ENCODE results near the gene DYRK1A. TPM values are rescaled to one million over a fixed set of nuclear protein-coding genes. Genes with fewer than 3 reads are reported as not detected.

Gene DYRK1A
- total RNA-seq, 1 donor from 2014 or later = 108 TPM

GRCh38 chr21:37463083-37463801, 96.7 kb downstream of the DYRK1A start:
- H3K36me3 Mint-ChIP-seq = peaks cover 20% of the 10 kb centered on the region
- Histone ChIP-seq H3K4me1 (peaks cover 40% of the 10 kb centered on the region), H3K9ac (no peak overlapping the region), H3F3A (ENCODE audit: low read depth) (peaks cover 39% of the 10 kb centered on the region), H3K27me3 (no peaks in the 10 kb centered on the region), H3K9me3 (ENCODE audit: low read depth) (no peaks in the 10 kb centered on the region), H3K4me2 (peak overlapping the region; percentile 64), H3K36me3 (no peaks in the 10 kb centered on the region), H3K27ac (no peak overlapping the region), H3K4me3 (no peak overlapping the region), H2AFZ (replicated peaks) (no peak overlapping the region), H4K20me1 (ENCODE audit: low read depth) (peaks cover 78% of the 10 kb centered on the region), H3K79me2 (ENCODE audit: low read depth) (peaks cover 100% of the 10 kb centered on the region)
- TF ChIP-seq, protein P1, sequence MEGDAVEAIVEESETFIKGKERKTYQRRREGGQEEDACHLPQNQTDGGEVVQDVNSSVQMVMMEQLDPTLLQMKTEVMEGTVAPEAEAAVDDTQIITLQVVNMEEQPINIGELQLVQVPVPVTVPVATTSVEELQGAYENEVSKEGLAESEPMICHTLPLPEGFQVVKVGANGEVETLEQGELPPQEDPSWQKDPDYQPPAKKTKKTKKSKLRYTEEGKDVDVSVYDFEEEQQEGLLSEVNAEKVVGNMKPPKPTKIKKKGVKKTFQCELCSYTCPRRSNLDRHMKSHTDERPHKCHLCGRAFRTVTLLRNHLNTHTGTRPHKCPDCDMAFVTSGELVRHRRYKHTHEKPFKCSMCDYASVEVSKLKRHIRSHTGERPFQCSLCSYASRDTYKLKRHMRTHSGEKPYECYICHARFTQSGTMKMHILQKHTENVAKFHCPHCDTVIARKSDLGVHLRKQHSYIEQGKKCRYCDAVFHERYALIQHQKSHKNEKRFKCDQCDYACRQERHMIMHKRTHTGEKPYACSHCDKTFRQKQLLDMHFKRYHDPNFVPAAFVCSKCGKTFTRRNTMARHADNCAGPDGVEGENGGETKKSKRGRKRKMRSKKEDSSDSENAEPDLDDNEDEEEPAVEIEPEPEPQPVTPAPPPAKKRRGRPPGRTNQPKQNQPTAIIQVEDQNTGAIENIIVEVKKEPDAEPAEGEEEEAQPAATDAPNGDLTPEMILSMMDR (IDR thresholded peaks at IDR 0.05) = peak; percentile 66
- TF ChIP-seq EZH2phosphoT487 (IDR thresholded peaks at IDR 0.05) = no peak
- peaks cover 35% of the 10 kb centered on the region for H3K4me1 Mint-ChIP-seq
- H3K9me3 Mint-ChIP-seq = peaks cover 8% of the 10 kb centered on the region
- H3K27ac Mint-ChIP-seq = no peak overlapping the region
- no peak overlapping the region for H3K4me3 Mint-ChIP-seq
- H3K27me3 Mint-ChIP-seq (ENCODE audit: insufficient read depth, low read depth) = peaks cover 2% of the 10 kb centered on the region
- peak; percentile 37 for DNase-seq (ENCODE audit: low spot score)

- peaks cover 7% of the 10 kb centered on the region for H3K4me1 Mint-ChIP-seq
These were observed 100.5 kb downstream of the DYRK1A start for GRCh38 chr21:37467082-37467481.

GRCh38 chr21:37468909-37469308, 102.3 kb downstream of the DYRK1A start:
- TF ChIP-seq, protein P1 (IDR thresholded peaks at IDR 0.05) = no peak
- TF ChIP-seq EZH2phosphoT487 (IDR thresholded peaks at IDR 0.05) (no peak), EZH2 (IDR thresholded peaks at IDR 0.05) (no peak)

More at GRCh38 chr21:37467082-37467481, 100.5 kb downstream of the DYRK1A start:
- peaks cover 56% of the 10 kb centered on the region for H4K20me1 ChIP-seq (ENCODE audit: low read depth)
- Mint-ChIP-seq H3K4me3 (no peak overlapping the region), H3K27ac (no peak overlapping the region), H3K27me3 (ENCODE audit: insufficient read depth, low read depth) (peaks cover 5% of the 10 kb centered on the region), H3K36me3 (peaks cover 41% of the 10 kb centered on the region), H3K9me3 (peaks cover 15% of the 10 kb centered on the region)
- H3K79me2 ChIP-seq (ENCODE audit: low read depth) = peaks cover 100% of the 10 kb centered on the region
- H2AFZ ChIP-seq (replicated peaks) = no peak overlapping the region
- H3K4me3 ChIP-seq = no peak overlapping the region
- H3K36me3 ChIP-seq = peaks cover 11% of the 10 kb centered on the region
- H3K9ac ChIP-seq = no peak overlapping the region
- H3K9me3 ChIP-seq (ENCODE audit: low read depth) = no peaks in the 10 kb centered on the region
- H3K4me2 ChIP-seq = no peak overlapping the region
- no peaks in the 10 kb centered on the region for H3K27me3 ChIP-seq
- peaks cover 9% of the 10 kb centered on the region for H3F3A ChIP-seq (ENCODE audit: low read depth)
- DNase-seq (ENCODE audit: low spot score) = no peak
- H3K4me1 ChIP-seq = peaks cover 7% of the 10 kb centered on the region
- H3K27ac ChIP-seq = no peak overlapping the region
- TF ChIP-seq, protein P1 (IDR thresholded peaks at IDR 0.05) = no peak
- TF ChIP-seq EZH2 (IDR thresholded peaks at IDR 0.05) = no peak
- TF ChIP-seq EZH2phosphoT487 (IDR thresholded peaks at IDR 0.05) = no peak

More at GRCh38 chr21:37468909-37469308, 102.3 kb downstream of the DYRK1A start:
- Histone ChIP-seq H3K9me3 (ENCODE audit: low read depth) (no peaks in the 10 kb centered on the region), H3K27me3 (no peaks in the 10 kb centered on the region), H3K9ac (no peak overlapping the region), H3K36me3 (peaks cover 11% of the 10 kb centered on the region), H3K4me1 (no peaks in the 10 kb centered on the region), H3F3A (ENCODE audit: low read depth) (no peaks in the 10 kb centered on the region), H3K79me2 (ENCODE audit: low read depth) (peaks cover 100% of the 10 kb centered on the region), H2AFZ (replicated peaks) (no peak overlapping the region), H3K27ac (no peak overlapping the region), H3K4me3 (no peak overlapping the region), H3K4me2 (no peak overlapping the region), H4K20me1 (ENCODE audit: low read depth) (peaks cover 45% of the 10 kb centered on the region)
- H3K36me3 Mint-ChIP-seq = peaks cover 47% of the 10 kb centered on the region
- no peak overlapping the region for H3K27ac Mint-ChIP-seq
- no peaks in the 10 kb centered on the region for H3K4me1 Mint-ChIP-seq
- no peak for DNase-seq (ENCODE audit: low spot score)
- H3K9me3 Mint-ChIP-seq = peaks cover 15% of the 10 kb centered on the region
- H3K27me3 Mint-ChIP-seq (ENCODE audit: insufficient read depth, low read depth) = peaks cover 5% of the 10 kb centered on the region
- H3K4me3 Mint-ChIP-seq = no peak overlapping the region

All from neural progenitor cell (in vitro differentiated cells).